Body of pancreas (tissue), 4 donors: ENCODE results near the gene APMAP.

ENCODE experiments used
- POLR2A ChIP-seq, 3 donors: fragments of 450-650 bp; IDR thresholded peaks; one replicate each; pipeline ENCODE4 v1.6.1; 2016; ENCODE audit warnings: antibody characterized with exemption in 3 of 3, mild to moderate bottlenecking in 2 of 3
- TF ChIP-seq, protein P1 (sequence below), 7 experiments: fragments of 450-650 bp in 4 of 7; fragments of 200-600 bp in 3 of 7; sonication (generic) in 3 of 7; IDR thresholded peaks; one replicate each; pipeline ENCODE4 v1.5.1; 2016 to 2019; ENCODE audit warnings: antibody characterized with exemption in 7 of 7

DNA sequence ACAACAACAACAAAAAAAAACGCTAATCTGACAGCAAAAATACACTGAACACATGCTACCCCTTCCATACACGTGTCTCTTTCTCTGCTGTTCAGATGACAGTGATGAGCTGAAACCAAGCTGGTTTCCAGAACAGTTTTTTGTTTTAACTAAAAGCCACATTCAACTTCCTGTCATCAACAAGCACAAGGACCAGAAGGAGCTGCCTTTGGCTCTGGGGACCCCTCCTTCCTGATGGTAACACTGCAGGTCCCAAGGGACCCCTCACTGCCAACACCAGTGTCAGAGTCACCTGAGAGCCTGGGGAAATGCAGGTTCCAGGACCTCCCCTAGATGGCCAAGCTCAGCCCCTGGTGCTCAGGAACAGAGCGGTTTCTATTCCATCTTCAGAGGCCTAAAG, 37.5 kb downstream of the APMAP start:
- TF ChIP-seq, protein P1, sequence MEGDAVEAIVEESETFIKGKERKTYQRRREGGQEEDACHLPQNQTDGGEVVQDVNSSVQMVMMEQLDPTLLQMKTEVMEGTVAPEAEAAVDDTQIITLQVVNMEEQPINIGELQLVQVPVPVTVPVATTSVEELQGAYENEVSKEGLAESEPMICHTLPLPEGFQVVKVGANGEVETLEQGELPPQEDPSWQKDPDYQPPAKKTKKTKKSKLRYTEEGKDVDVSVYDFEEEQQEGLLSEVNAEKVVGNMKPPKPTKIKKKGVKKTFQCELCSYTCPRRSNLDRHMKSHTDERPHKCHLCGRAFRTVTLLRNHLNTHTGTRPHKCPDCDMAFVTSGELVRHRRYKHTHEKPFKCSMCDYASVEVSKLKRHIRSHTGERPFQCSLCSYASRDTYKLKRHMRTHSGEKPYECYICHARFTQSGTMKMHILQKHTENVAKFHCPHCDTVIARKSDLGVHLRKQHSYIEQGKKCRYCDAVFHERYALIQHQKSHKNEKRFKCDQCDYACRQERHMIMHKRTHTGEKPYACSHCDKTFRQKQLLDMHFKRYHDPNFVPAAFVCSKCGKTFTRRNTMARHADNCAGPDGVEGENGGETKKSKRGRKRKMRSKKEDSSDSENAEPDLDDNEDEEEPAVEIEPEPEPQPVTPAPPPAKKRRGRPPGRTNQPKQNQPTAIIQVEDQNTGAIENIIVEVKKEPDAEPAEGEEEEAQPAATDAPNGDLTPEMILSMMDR (IDR thresholded peaks at IDR 0.05): no peak
- TF ChIP-seq POLR2A (IDR thresholded peaks at IDR 0.05): no peak
